T-cell (primary cell): Measurements from ENCODE around the gene TRIM45. TPM values are rescaled to one million over a fixed set of nuclear protein-coding genes. Genes with fewer than 3 reads are reported as not detected.
"Not testable (repeated sequence)": the region's sequence is repeated elsewhere in the genome, so short reads cannot be mapped to it uniquely, and the experiment has no call there.

ENCODE experiments used
- ATAC-seq, 4 experiments: fragments of 200-7000 bp in 3 of 4; fragments of 150-1000 bp in 1 of 4; cut with Tn5 transposase; replicated peaks in 1 of 4; 1 replicate in 3 of 4; 2 replicates in 1 of 4; pipeline ENCODE4 v1.10.0; 2021; ENCODE audit warnings: moderate library complexity in 3 of 4, mild to moderate bottlenecking in 2 of 4, moderate number of reproducible peaks in 1 of 4
- CTCF ChIA-PET, 2 donors: fragments of 300-600 bp; sonication (Branson Sonifier 250); formaldehyde crosslinking; loops; one replicate each; lab custom pipeline; 2022; ENCODE audit warnings: antibody characterized with exemption in 2 of 2; lab: Charles Lee
- POLR2A ChIA-PET, 2 donors: fragments of 300-600 bp; sonication (Branson Sonifier 250); formaldehyde crosslinking; loops; one replicate each; lab custom pipeline; 2022; ENCODE audit warnings: antibody characterized with exemption in 2 of 2; lab: Charles Lee
- DNase-seq, 35 experiments: peaks; one replicate each; pipeline versions ENCODE4 v3.0.0 to v3.0.0-alpha.2; 2013 to 2023
- H3K27ac ChIP-seq: one replicate; pipeline ENCODE4 v1.5.1; 2013; ENCODE audit warnings: low read length
- H3K27me3 ChIP-seq, 2 experiments: replicated peaks in 1 of 2; 1 replicate in 1 of 2; 2 replicates in 1 of 2; pipeline versions ENCODE4 v1.6.1 to v1.7.0; 2013; ENCODE audit warnings: low read length in 1 of 2, mixed read lengths in 1 of 2; ENCODE audit not compliant: control insufficient read depth in 2 of 2, insufficient read depth in 2 of 2; ENCODE audit errors: extremely low read depth in 1 of 2
- H3K36me3 ChIP-seq, 2 donors: 1 replicate in 1 of 2; 2 replicates in 1 of 2; pipeline versions ENCODE4 v1.6.1 to v1.7.0; 2013; ENCODE audit warnings: low read length in 1 of 2; ENCODE audit not compliant: control insufficient read depth in 2 of 2, insufficient read depth in 1 of 2; ENCODE audit errors: extremely low read depth in 1 of 2
- H3K4me1 ChIP-seq, 2 experiments: 1 replicate in 1 of 2; 2 replicates in 1 of 2; pipeline versions ENCODE4 v1.6.1 to v1.7.0; 2013; ENCODE audit warnings: low read length in 2 of 2, mixed read lengths in 1 of 2; ENCODE audit not compliant: insufficient read depth in 2 of 2, control insufficient read depth in 1 of 2; ENCODE audit errors: extremely low read depth in 1 of 2
- H3K4me3 ChIP-seq, 2 donors: 1 replicate in 1 of 2; 2 replicates in 1 of 2; pipeline versions ENCODE4 v1.5.1 to v1.7.0; 2013; ENCODE audit warnings: mild to moderate bottlenecking in 2 of 2, low read length in 1 of 2, moderate library complexity in 1 of 2; ENCODE audit not compliant: control insufficient read depth in 1 of 2; ENCODE audit errors: extremely low read depth in 1 of 2
- H3K9me3 ChIP-seq: 2 replicates; pipeline ENCODE4 v1.7.0; 2013
- H3K27ac Mint-ChIP-seq, 2 donors: one replicate each; pipeline ENCODE4 v1.8.0; 2020 to 2021; ENCODE audit warnings: mild to moderate bottlenecking in 2 of 2, mixed read lengths in 2 of 2
- H3K27me3 Mint-ChIP-seq, 2 donors: one replicate each; pipeline ENCODE4 v1.8.0; 2021 to 2022; ENCODE audit warnings: mixed read lengths in 2 of 2
- H3K36me3 Mint-ChIP-seq: one replicate; pipeline ENCODE4 v1.8.0; 2021; ENCODE audit warnings: mixed read lengths
- H3K4me1 Mint-ChIP-seq, 3 donors: one replicate each; pipeline ENCODE4 v1.8.0; 2020 to 2022; ENCODE audit warnings: mixed read lengths in 3 of 3, mild to moderate bottlenecking in 1 of 3
- H3K4me3 Mint-ChIP-seq, 3 donors: one replicate each; pipeline ENCODE4 v1.8.0; 2020 to 2022; ENCODE audit warnings: mild to moderate bottlenecking in 3 of 3, mixed read lengths in 3 of 3, moderate library complexity in 3 of 3
- H3K9me3 Mint-ChIP-seq, 3 donors: one replicate each; pipeline ENCODE4 v1.8.0; 2020 to 2022; ENCODE audit warnings: mixed read lengths in 3 of 3
- WGBS: methylation state at CpG from one replicate; pipeline ENCODE4 v1.1.5; 2013; ENCODE audit warnings: missing lambda C conversion rate; ENCODE audit not compliant: insufficient coverage; 5-methylcytosine and 5-hydroxymethylcytosine counted together
- total RNA-seq, 35 experiments: library from RNA in 6 of 35; stranded (reverse) in 6 of 35; fragments of 120-200 nt in 1 of 35; gene quantifications; one replicate each; pipeline versions ENCODE4 v1.2.1 to v1.2.4 and lab custom pipeline; 2013 to 2026

The TRIM45 gene
- total RNA-seq, 5 donors from 2014 or later (not counting 1 experiment from before 2014, with no cell fraction given) = 0.23 to 0.65 (median 0.30) TPM

- H3K4me3 Mint-ChIP-seq, ATAC-seq, H3K27ac Mint-ChIP-seq, DNase-seq, H3K27me3 ChIP-seq, CTCF ChIA-PET, H3K4me1 Mint-ChIP-seq, H3K27ac ChIP-seq, H3K4me1 ChIP-seq, H3K9me3 Mint-ChIP-seq, H3K9me3 ChIP-seq, H3K4me3 ChIP-seq, H3K27me3 Mint-ChIP-seq: not testable (repeated sequence)
- H3K36me3 ChIP-seq = peaks cover 0 to 31% of the 10 kb centered on the region in 2 donors
- 100% methylated on average over 2 of the region's 3 CpGs for WGBS
- POLR2A ChIA-PET = interaction anchor here in 1 of 2 donors (0.5 kb wide), 1 partner anchor 8 kb away, joined by 3 read pairs; no protein-coding TSS in a partner anchor
- peaks cover 71% of the 10 kb centered on the region for H3K36me3 Mint-ChIP-seq
Observed at GRCh38 chr1:117101858-117102257, 19.7 kb downstream of the TRIM45 start.

GRCh38 chr1:117101334-117101733 lies 20.2 kb downstream of the TRIM45 start:
- H3K36me3 Mint-ChIP-seq = peaks cover 72% of the 10 kb centered on the region
- no peak for DNase-seq
- no peak overlapping the region for H3K27ac Mint-ChIP-seq
- H3K4me3 Mint-ChIP-seq = no peak overlapping the region
- Histone ChIP-seq H3K27me3 (no peaks in the 10 kb centered on the region), H3K4me1 (no peaks in the 10 kb centered on the region), H3K9me3 (no peaks in the 10 kb centered on the region), H3K36me3 (peaks cover 0 to 36% of the 10 kb centered on the region in 2 donors), H3K27ac (no peak overlapping the region), H3K4me3 (no peak overlapping the region)
- POLR2A ChIA-PET = no interaction called here
- WGBS = no CpG with 5 or more reads among the region's 1 CpG
- H3K27me3 Mint-ChIP-seq = no peaks in the 10 kb centered on the region
- peaks cover 0 to 3% (median 0%) of the 10 kb centered on the region in 3 donors for H3K4me1 Mint-ChIP-seq
- CTCF ChIA-PET = interaction anchor here in 1 of 2 donors (0.6 kb wide), 1 partner anchor 735 kb away, joined by 3 read pairs; no protein-coding TSS in a partner anchor
- ATAC-seq = no peak
- H3K9me3 Mint-ChIP-seq = no peaks in the 10 kb centered on the region

- no peaks in the 10 kb centered on the region for H3K9me3 Mint-ChIP-seq
- peaks cover 0 to 10% (median 9%) of the 10 kb centered on the region in 3 donors for H3K4me1 Mint-ChIP-seq
- ATAC-seq (no peak), DNase-seq (no peak)
- Histone ChIP-seq H3K4me3 (no peak overlapping the region), H3K4me1 (no peaks in the 10 kb centered on the region), H3K27ac (no peak overlapping the region), H3K36me3 (peaks cover 0 to 53% of the 10 kb centered on the region in 2 donors), H3K27me3 (no peaks in the 10 kb centered on the region), H3K9me3 (no peaks in the 10 kb centered on the region)
- H3K4me3 Mint-ChIP-seq = no peak overlapping the region
- POLR2A ChIA-PET = interaction anchor here in 1 of 2 donors (0.6 kb wide), 1 partner anchor 8 kb away, joined by 3 read pairs; no protein-coding TSS in a partner anchor
- CTCF ChIA-PET = interaction anchor here (0.5 to 1.4 kb wide), 6 partner anchors 14 to 350 kb away, joined by 3 to 4 read pairs (median 3); no protein-coding TSS in a partner anchor
- no peak overlapping the region for H3K27ac Mint-ChIP-seq
- no peaks in the 10 kb centered on the region for H3K27me3 Mint-ChIP-seq
- H3K36me3 Mint-ChIP-seq = peaks cover 64% of the 10 kb centered on the region
- WGBS = no CpG with 5 or more reads among the region's 4 CpGs
Observed at GRCh38 chr1:117098287-117098890, 23.2 kb downstream of the TRIM45 start.

DNA sequence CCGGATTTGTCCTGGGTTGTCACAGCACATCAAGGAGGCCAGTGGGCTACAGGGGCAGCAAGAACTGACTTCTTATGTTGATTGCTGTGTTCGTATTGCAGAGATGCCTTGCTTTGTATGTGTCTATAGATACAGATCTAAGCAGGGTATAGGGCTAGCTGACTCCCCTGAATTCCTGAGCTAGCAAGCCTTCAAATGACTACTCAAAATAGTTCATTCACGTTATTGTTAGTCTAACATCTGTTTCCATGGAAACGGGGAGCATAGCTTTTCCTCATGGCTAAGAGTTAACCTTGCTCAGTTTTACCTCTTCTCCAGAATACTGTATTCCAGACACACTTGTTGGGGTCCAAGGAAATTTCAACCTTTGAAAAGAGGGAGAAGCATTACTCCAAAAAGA lies 24.1 kb downstream of the TRIM45 start:
- no peaks in the 10 kb centered on the region for H3K9me3 Mint-ChIP-seq
- POLR2A ChIA-PET = no interaction called here
- Histone ChIP-seq H3K36me3 (peaks cover 3 to 58% of the 10 kb centered on the region in 2 donors), H3K27me3 (no peaks in the 10 kb centered on the region), H3K9me3 (no peaks in the 10 kb centered on the region), H3K27ac (no peak overlapping the region), H3K4me3 (no peak overlapping the region), H3K4me1 (no peaks in the 10 kb centered on the region)
- no peaks in the 10 kb centered on the region for H3K27me3 Mint-ChIP-seq
- no peak for ATAC-seq
- H3K4me3 Mint-ChIP-seq = no peak overlapping the region
- 100% methylated on average over 1 of the region's 4 CpGs for WGBS
- H3K36me3 Mint-ChIP-seq = peaks cover 66% of the 10 kb centered on the region
- no peak for DNase-seq
- CTCF ChIA-PET = no interaction called here
- no peak overlapping the region for H3K27ac Mint-ChIP-seq
- H3K4me1 Mint-ChIP-seq = peaks cover 0 to 12% (median 11%) of the 10 kb centered on the region in 3 donors

- H3K27me3 Mint-ChIP-seq = no peaks in the 10 kb centered on the region
- peaks cover 64% of the 10 kb centered on the region for H3K36me3 Mint-ChIP-seq
- CTCF ChIA-PET = no interaction called here
- WGBS = 100% methylated on average over 3 of the region's 3 CpGs
- H3K9me3 ChIP-seq = no peaks in the 10 kb centered on the region
- peaks cover 4 to 60% of the 10 kb centered on the region in 2 donors for H3K36me3 ChIP-seq
- no peaks in the 10 kb centered on the region for H3K4me1 ChIP-seq
- H3K27ac Mint-ChIP-seq = no peak overlapping the region
- no peak overlapping the region for H3K4me3 ChIP-seq
- H3K9me3 Mint-ChIP-seq = no peaks in the 10 kb centered on the region
- no peaks in the 10 kb centered on the region for H3K27me3 ChIP-seq
- DNase-seq (no peak), ATAC-seq (no peak)
- peaks cover 0 to 11% (median 9%) of the 10 kb centered on the region in 3 donors for H3K4me1 Mint-ChIP-seq
- no peak overlapping the region for H3K4me3 Mint-ChIP-seq
- POLR2A ChIA-PET = no interaction called here
- H3K27ac ChIP-seq = no peak overlapping the region
Observed at GRCh38 chr1:117096951-117097408, 24.6 kb downstream of the TRIM45 start.

DNA sequence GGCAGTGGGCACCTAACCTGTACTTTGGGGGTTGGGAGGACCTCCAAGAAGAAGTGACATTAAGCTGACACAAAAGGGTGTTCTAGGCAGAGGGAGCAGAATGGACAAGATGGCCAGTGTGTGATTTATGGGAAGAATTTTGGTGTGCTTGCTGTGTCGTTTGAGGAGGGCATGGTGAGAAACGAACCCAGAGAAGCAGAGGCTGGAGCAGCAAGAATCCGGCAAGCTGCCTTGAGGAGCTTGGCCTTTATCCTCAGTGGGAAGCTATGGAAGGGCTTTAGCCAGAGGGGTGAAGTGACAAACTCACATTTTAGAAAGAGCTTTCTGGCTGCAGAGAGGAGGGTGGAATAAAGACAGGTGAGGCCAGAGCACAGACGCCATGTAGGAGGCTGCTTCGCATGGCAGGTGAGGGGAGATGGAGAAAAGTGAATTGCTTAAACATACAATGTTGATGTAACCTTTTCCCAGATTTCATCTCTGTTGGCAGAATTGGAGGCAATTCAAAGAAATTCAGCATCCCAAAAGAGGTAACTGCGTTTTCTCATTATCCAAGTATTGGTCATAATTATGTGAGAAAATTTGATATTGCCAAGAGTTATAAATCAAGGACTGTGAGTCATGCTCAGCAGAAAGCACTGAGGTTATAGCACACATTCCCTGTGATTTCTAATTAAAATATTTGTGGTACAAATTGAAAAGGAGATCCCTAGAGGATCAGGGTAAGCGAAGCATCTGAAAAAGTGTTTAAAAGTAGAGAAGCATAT lies 26.5 kb downstream of the TRIM45 start:
- Mint-ChIP-seq H3K4me3 (no peak overlapping the region), H3K27me3 (no peaks in the 10 kb centered on the region), H3K27ac (no peak overlapping the region), H3K4me1 (peaks cover 0 to 11% (median 9%) of the 10 kb centered on the region in 3 donors), H3K9me3 (no peaks in the 10 kb centered on the region), H3K36me3 (peaks cover 68% of the 10 kb centered on the region)
- DNase-seq (no peak), ATAC-seq (no peak)
- Histone ChIP-seq H3K36me3 (peaks cover 6 to 73% of the 10 kb centered on the region in 2 donors), H3K27ac (no peak overlapping the region), H3K4me3 (no peak overlapping the region), H3K4me1 (no peaks in the 10 kb centered on the region), H3K9me3 (no peaks in the 10 kb centered on the region), H3K27me3 (no peaks in the 10 kb centered on the region)
- POLR2A ChIA-PET = no interaction called here
- CTCF ChIA-PET = interaction anchor here in 1 of 2 donors (1.0 to 3.3 kb wide), 2 partner anchors 34 to 526 kb away, joined by 5 to 19 read pairs; no protein-coding TSS in a partner anchor
- 100% methylated on average over 3 of the region's 7 CpGs for WGBS
